ENCODE measurements around the gene DCBLD2.

DNA sequence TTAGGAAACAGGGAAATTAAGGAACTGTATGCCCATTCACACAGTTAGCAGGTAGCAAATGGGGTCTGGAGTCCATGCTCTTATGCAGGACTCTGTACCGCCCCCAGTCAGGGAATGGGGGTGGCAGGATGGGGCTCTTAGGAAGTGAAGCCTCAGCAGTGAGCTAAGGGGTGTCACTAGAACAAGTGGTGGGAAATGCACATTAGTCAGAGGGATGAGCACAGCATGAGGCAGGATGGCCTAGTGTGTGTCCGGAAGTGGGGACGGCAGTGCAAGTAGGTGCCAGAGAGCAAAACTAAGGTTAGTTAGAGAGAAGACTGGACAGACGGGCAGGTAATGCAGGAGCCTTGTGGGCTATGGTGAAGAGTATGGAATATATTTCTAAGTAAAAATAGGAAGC lies 77.7 kb downstream of the DCBLD2 start:
- TF ChIP-seq CTCF (IDR thresholded peaks at IDR 0.05) (no peak), POLR2A (IDR thresholded peaks at IDR 0.05) (no peak)

Data from body of pancreas (tissue), 4 donors.